Right lobe of liver (tissue), 6 donors: ENCODE results near the gene FLCN. TPM values are rescaled to one million over a fixed set of nuclear protein-coding genes. Genes with fewer than 3 reads are reported as not detected.

Experiments
- ATAC-seq, 4 donors: fragments of 200-7000 bp; cut with Tn5 transposase; one replicate each; pipeline ENCODE4 v1.9.1; 2020; ENCODE audit warnings: mild to moderate bottlenecking in 4 of 4, moderate library complexity in 4 of 4
- DNase-seq, 3 donors: peaks; one replicate each; pipeline ENCODE4 v3.0.0-alpha.2; 2020
- H3K27ac ChIP-seq, 3 donors: fragments of 200-600 bp; one replicate each; pipeline ENCODE4 v1.8.0; 2022
- H3K27me3 ChIP-seq, 2 donors: fragments of 200-600 bp; one replicate each; pipeline ENCODE4 v1.8.0; 2022
- H3K36me3 ChIP-seq, 4 donors: fragments of 200-600 bp; sonication (generic) in 1 of 4; one replicate each; pipeline versions ENCODE4 v1.5.1 to v1.8.0; 2017 to 2022; ENCODE audit warnings: control low read depth in 1 of 4
- H3K4me1 ChIP-seq, 4 donors: fragments of 200-600 bp; sonication (generic) in 1 of 4; one replicate each; pipeline versions ENCODE4 v1.5.1 to v1.8.0; 2017 to 2022; ENCODE audit warnings: control low read depth in 1 of 4
- H3K4me3 ChIP-seq, 3 donors: fragments of 200-600 bp; one replicate each; pipeline ENCODE4 v1.8.0; 2022
- H3K9me3 ChIP-seq, 4 donors: fragments of 200-600 bp; sonication (generic) in 1 of 4; one replicate each; pipeline versions ENCODE4 v1.5.1 to v1.8.0; 2017 to 2022; ENCODE audit warnings: control low read depth in 1 of 4
- CTCF ChIP-seq, 4 donors: fragments of 200-600 bp in 3 of 4; fragments of 450-650 bp in 1 of 4; IDR thresholded peaks; one replicate each; pipeline versions ENCODE4 v1.5.1 to v1.8.0; 2016 to 2022; ENCODE audit warnings: antibody characterized with exemption in 4 of 4, mild to moderate bottlenecking in 2 of 4
- POLR2A ChIP-seq: fragments of 450-650 bp; IDR thresholded peaks from one replicate; pipeline ENCODE4 v1.6.1; 2017; ENCODE audit warnings: antibody characterized with exemption, mild to moderate bottlenecking
- WGBS: methylation state at CpG from one replicate; pipeline ENCODE4 v1.1.6; 2018; ENCODE audit warnings: low coverage, low lambda C conversion rate; ENCODE audit not compliant: insufficient coverage; ENCODE audit errors: missing lambda C conversion rate; 5-methylcytosine and 5-hydroxymethylcytosine counted together
- intact Hi-C, 2 donors: fragments of 100-400 bp; cut with DNase I; formaldehyde crosslinking; loops; one replicate each; pipeline versions ENCODE4 v1.11.2 to v1.14.1; 2022
- total RNA-seq, 6 experiments: library from RNA; depleted of rRNA in 2 of 6; stranded (reverse); fragments of >200 nt in 2 of 6; fragmentation: NEBNext Ultra II Directional in 3 of 6; extraction: Animal tissue kit (Norgen Biotek cat#: 25700) in 3 of 6; gene quantifications; one replicate each; pipeline versions ENCODE4 v1.1.0 to v1.2.4, GENCODE V29; 2016 to 2023
- donor health status: DM: no; HTN: yes; CAD: no.
- donor health status: DM: no; HTN: no; CAD: no.
- donor health status: DM: no; HTN: no; CAD: no.
- donor health status: DM: no; HTN: yes; CAD: no.
- donor health status: DM: no; HTN: yes; CAD: no.

The FLCN gene
- total RNA-seq, 6 experiments from 2014 or later: 25.4 to 44.3 (median 35.9) TPM

GRCh38 chr17:17204041-17204591 is 32.9 kb downstream of the FLCN start:
- H3K36me3 ChIP-seq: peaks cover 0 to 6% (median 0%) of the 10 kb centered on the region in 4 donors
- intact Hi-C loops: no loop called here
- no peak overlapping the region for H3K27ac ChIP-seq
- H3K4me1 ChIP-seq: peaks cover 0 to 20% (median 7%) of the 10 kb centered on the region in 4 donors
- WGBS: 62% methylated on average over 13 of the region's 15 CpGs
- H3K9me3 ChIP-seq: no peaks in the 10 kb centered on the region
- ATAC-seq (no peak), DNase-seq (no peak)
- no peak for TF ChIP-seq CTCF (IDR thresholded peaks at IDR 0.05)
- TF ChIP-seq POLR2A: no peak
- no peak overlapping the region for H3K4me3 ChIP-seq
- H3K27me3 ChIP-seq: no peaks in the 10 kb centered on the region

- no peak for DNase-seq
- intact Hi-C loops: no loop called here
- 81% methylated on average over 4 of the region's 15 CpGs for WGBS
- H3K9me3 ChIP-seq: no peaks in the 10 kb centered on the region
- H3K36me3 ChIP-seq: peaks cover 0 to 6% (median 0%) of the 10 kb centered on the region in 4 donors
- no peak overlapping the region for H3K4me3 ChIP-seq
- H3K4me1 ChIP-seq: peaks cover 0 to 20% (median 7%) of the 10 kb centered on the region in 4 donors
- H3K27ac ChIP-seq: no peak overlapping the region
- no peaks in the 10 kb centered on the region for H3K27me3 ChIP-seq
- TF ChIP-seq CTCF (IDR thresholded peaks at IDR 0.05) (no peak), POLR2A (no peak)
- no peak for ATAC-seq
Measured at GRCh38 chr17:17203173-17203730, 33.7 kb downstream of the FLCN start.

GRCh38 chr17:17201907-17202306 is 35.1 kb downstream of the FLCN start:
- H3K36me3 ChIP-seq: peaks cover 0 to 6% (median 0%) of the 10 kb centered on the region in 4 donors
- H3K4me1 ChIP-seq: peaks cover 0 to 20% (median 7%) of the 10 kb centered on the region in 4 donors
- no peak overlapping the region for H3K4me3 ChIP-seq
- H3K27me3 ChIP-seq: no peaks in the 10 kb centered on the region
- 75% methylated on average over 7 of the region's 8 CpGs for WGBS
- TF ChIP-seq POLR2A (no peak), CTCF (IDR thresholded peaks at IDR 0.05) (no peak)
- no peaks in the 10 kb centered on the region for H3K9me3 ChIP-seq
- ATAC-seq (no peak), DNase-seq (no peak)
- intact Hi-C loops: no loop called here
- H3K27ac ChIP-seq: no peak overlapping the region

GRCh38 chr17:17201271-17201670 is 35.7 kb downstream of the FLCN start:
- Histone ChIP-seq H3K9me3 (no peaks in the 10 kb centered on the region), H3K27ac (no peak overlapping the region), H3K36me3 (peaks cover 0 to 6% (median 0%) of the 10 kb centered on the region in 4 donors), H3K4me3 (no peak overlapping the region), H3K27me3 (no peaks in the 10 kb centered on the region), H3K4me1 (peaks cover 0 to 20% (median 7%) of the 10 kb centered on the region in 4 donors)
- DNase-seq (no peak), ATAC-seq (no peak)
- TF ChIP-seq POLR2A (no peak), CTCF (IDR thresholded peaks at IDR 0.05) (no peak)
- WGBS: 74% methylated on average over 10 of the region's 10 CpGs
- intact Hi-C loops: no loop called here
